Measurements from ENCODE around the gene DIO1. TPM values are rescaled to one million over a fixed set of nuclear protein-coding genes. Genes with fewer than 3 reads are reported as not detected.

Gene DIO1
- total RNA-seq, 4 donors from 2014 or later: not detected

GRCh38 chr1:53890522-53890941, 3.5 kb upstream of the DIO1 start:
- H3K27ac ChIP-seq: peak overlapping the region; percentile 84 to 92 (median 88)
- intact Hi-C loops (cut with DNase I): no loop called here
- no peak for TF ChIP-seq CTCF (IDR thresholded peaks at IDR 0.05)
- no peak for TF ChIP-seq POLR2A (IDR thresholded peaks at IDR 0.05)
- WGBS, 2 donors: 52 to 62% methylated on average over 6 to 7 of the region's 7 CpGs
- peak overlapping the region; percentile 70 to 97 (median 82) for H3K4me3 ChIP-seq
- DNase-seq: no peak
- H3K36me3 ChIP-seq: peaks cover 0 to 25% (median 4%) of the 10 kb centered on the region in 3 donors
- H3K4me1 ChIP-seq: peaks cover 4 to 44% (median 9%) of the 10 kb centered on the region in 3 donors
- no peaks in the 10 kb centered on the region for H3K9me3 ChIP-seq
- H3K27me3 ChIP-seq: no peaks in the 10 kb centered on the region

GRCh38 chr1:53891018-53891417, 3.0 kb upstream of the DIO1 start:
- intact Hi-C loops (cut with DNase I): no loop called here
- TF ChIP-seq CTCF (IDR thresholded peaks at IDR 0.05) (no peak), POLR2A (IDR thresholded peaks at IDR 0.05) (no peak)
- Histone ChIP-seq H3K27me3 (no peaks in the 10 kb centered on the region), H3K27ac (no peak overlapping the region), H3K4me3 (no peak overlapping the region), H3K4me1 (peaks cover 4 to 48% (median 9%) of the 10 kb centered on the region in 3 donors), H3K36me3 (peaks cover 0 to 21% (median 2%) of the 10 kb centered on the region in 3 donors), H3K9me3 (no peaks in the 10 kb centered on the region)
- 94 to 100% methylated on average over 2 of the region's 2 CpGs for WGBS, 2 donors
- no peak for DNase-seq

DNA sequence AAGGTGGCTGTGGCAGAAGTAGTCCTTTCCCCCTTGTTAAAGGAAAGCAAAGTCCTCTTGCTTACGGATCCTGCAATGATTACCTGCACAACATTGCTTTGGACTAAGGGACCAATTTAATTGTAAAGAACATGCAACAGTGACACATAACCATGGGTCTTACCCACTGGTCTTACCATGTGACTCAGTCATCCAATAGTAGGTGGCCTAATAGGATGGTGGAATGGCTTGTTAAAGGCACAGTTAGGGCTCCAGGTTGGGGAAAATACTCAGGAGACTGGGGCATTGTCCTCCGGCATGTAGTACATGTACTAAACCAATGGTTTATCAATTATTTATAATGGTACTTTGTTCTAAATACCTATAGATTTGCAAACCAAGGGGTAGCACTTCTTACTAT, 2.3 kb upstream of the DIO1 start:
- 93 to 100% methylated on average over 2 of the region's 2 CpGs for WGBS, 2 donors
- TF ChIP-seq POLR2A (IDR thresholded peaks at IDR 0.05) (no peak), CTCF (IDR thresholded peaks at IDR 0.05) (no peak)
- intact Hi-C loops (cut with DNase I): no loop called here
- no peaks in the 10 kb centered on the region for H3K9me3 ChIP-seq
- peaks cover 0 to 14% (median 0%) of the 10 kb centered on the region in 3 donors for H3K36me3 ChIP-seq
- H3K4me1 ChIP-seq: peaks cover 4 to 55% (median 13%) of the 10 kb centered on the region in 3 donors
- H3K4me3 ChIP-seq: no peak overlapping the region
- no peaks in the 10 kb centered on the region for H3K27me3 ChIP-seq
- no peak overlapping the region for H3K27ac ChIP-seq
- DNase-seq: no peak

- intact Hi-C loops (cut with DNase I): no loop called here
- Histone ChIP-seq H3K36me3 (peaks cover 0 to 2% (median 0%) of the 10 kb centered on the region in 3 donors), H3K27me3 (no peaks in the 10 kb centered on the region), H3K4me3 (no peak overlapping the region), H3K27ac (peak overlapping the region in 1 of 4 donors; percentile 12), H3K9me3 (no peaks in the 10 kb centered on the region), H3K4me1 (peaks cover 4 to 66% (median 20%) of the 10 kb centered on the region in 3 donors)
- WGBS, 2 donors: 69 to 70% methylated on average over 4 to 5 of the region's 5 CpGs
- no peak for TF ChIP-seq POLR2A (IDR thresholded peaks at IDR 0.05)
- no peak for TF ChIP-seq CTCF (IDR thresholded peaks at IDR 0.05)
- no peak for DNase-seq
Measured at GRCh38 chr1:53892911-53893310, 1.1 kb upstream of the DIO1 start.

DNA sequence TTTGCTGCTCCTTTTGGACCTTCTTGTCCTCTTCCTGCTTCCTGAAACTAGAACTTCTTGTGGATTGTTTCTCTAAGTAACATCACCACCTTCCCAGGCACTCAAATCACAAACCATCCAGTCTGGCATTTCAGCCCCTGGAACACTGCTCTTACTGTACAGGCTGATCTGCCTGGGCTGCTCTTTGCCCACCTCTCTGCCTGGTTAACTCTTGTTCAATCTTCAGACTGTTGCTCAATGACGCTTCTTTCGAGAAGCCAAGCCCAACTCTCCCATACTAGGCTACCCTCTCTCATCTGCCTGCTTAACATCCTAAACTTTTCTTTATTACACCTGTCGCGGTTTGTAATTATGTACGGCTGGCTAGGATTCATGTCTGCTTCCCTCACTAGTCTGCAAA, 657 bp downstream of the DIO1 start:
- TF ChIP-seq POLR2A (IDR thresholded peaks at IDR 0.05): no peak
- no peak for TF ChIP-seq CTCF (IDR thresholded peaks at IDR 0.05)
- DNase-seq: no peak
- Histone ChIP-seq H3K4me1 (peaks cover 4 to 63% (median 25%) of the 10 kb centered on the region in 3 donors), H3K4me3 (no peak overlapping the region), H3K36me3 (no peaks in the 10 kb centered on the region), H3K9me3 (no peaks in the 10 kb centered on the region), H3K27ac (no peak overlapping the region), H3K27me3 (no peaks in the 10 kb centered on the region)
- intact Hi-C loops (cut with DNase I): loop anchor here (5.0 kb wide), 1 partner anchor 43 kb away; no protein-coding TSS in a partner anchor
- 91 to 99% methylated on average over 5 of the region's 5 CpGs for WGBS, 2 donors
